GM23248 (cell line): Measurements from ENCODE around the gene WDR93. TPM values are rescaled to one million over a fixed set of nuclear protein-coding genes. Genes with fewer than 3 reads are reported as not detected.

ENCODE experiments used
- DNase-seq: peaks from one replicate; pipeline ENCODE4 v3.0.0-alpha.2; 2015
- H2AFZ ChIP-seq: fragments of 200-600 bp; sonication (generic); 2 replicates; pipeline ENCODE4 v1.6.1; 2016; ENCODE audit warnings: antibody characterized with exemption
- H3F3A ChIP-seq: fragments of 200-600 bp; sonication (generic); 2 replicates; pipeline ENCODE4 v1.6.1; 2016; ENCODE audit warnings: mild to moderate bottlenecking, antibody characterized with exemption, mixed run types; ENCODE audit not compliant: insufficient read depth
- H3K27ac ChIP-seq: fragments of 200-600 bp; sonication (generic); 2 replicates; pipeline ENCODE4 v1.5.1; 2016; ENCODE audit warnings: mild to moderate bottlenecking
- H3K27me3 ChIP-seq: fragments of 200-600 bp; sonication (generic); replicated peaks from 2 replicates; pipeline ENCODE4 v1.6.1; 2016; ENCODE audit warnings: mild to moderate bottlenecking; ENCODE audit not compliant: insufficient read depth
- H3K36me3 ChIP-seq: fragments of 200-600 bp; sonication (generic); 2 replicates; pipeline ENCODE4 v1.6.1; 2016; ENCODE audit warnings: low read depth, mild to moderate bottlenecking
- H3K4me1 ChIP-seq: fragments of 200-600 bp; sonication (generic); 2 replicates; pipeline ENCODE4 v1.6.1; 2016; ENCODE audit warnings: mild to moderate bottlenecking; ENCODE audit not compliant: insufficient read depth
- H3K4me2 ChIP-seq: fragments of 200-600 bp; sonication (generic); one replicate; pipeline ENCODE4 v1.6.1; 2016; ENCODE audit warnings: mild to moderate bottlenecking; ENCODE audit not compliant: unreplicated experiment
- H3K4me3 ChIP-seq: fragments of 200-600 bp; sonication (generic); 2 replicates; pipeline ENCODE4 v1.5.1; 2016; ENCODE audit warnings: mild to moderate bottlenecking
- H3K79me2 ChIP-seq: fragments of 200-600 bp; sonication (generic); 2 replicates; pipeline ENCODE4 v1.6.1; 2016; ENCODE audit warnings: mild to moderate bottlenecking; ENCODE audit not compliant: insufficient read depth
- H3K9ac ChIP-seq: fragments of 200-600 bp; sonication (generic); 2 replicates; pipeline ENCODE4 v1.6.1; 2016; ENCODE audit warnings: mild to moderate bottlenecking
- H3K9me2 ChIP-seq: fragments of 200-600 bp; sonication (generic); 2 replicates; pipeline ENCODE4 v1.6.1; 2016; ENCODE audit warnings: mixed run types, mild to moderate bottlenecking, moderate library complexity; ENCODE audit not compliant: insufficient read depth
- H3K9me3 ChIP-seq: fragments of 200-600 bp; sonication (generic); one replicate; pipeline ENCODE4 v1.6.1; 2017; ENCODE audit warnings: low read depth
- H4K20me1 ChIP-seq: fragments of 200-600 bp; sonication (generic); 2 replicates; pipeline ENCODE4 v1.6.0; 2016; ENCODE audit not compliant: insufficient read depth
- EZH2 ChIP-seq: fragments of 200-600 bp; sonication (generic); IDR thresholded peaks from 2 replicates; pipeline ENCODE4 v1.6.1; 2018; ENCODE audit warnings: antibody characterized with exemption, mild to moderate bottlenecking; ENCODE audit not compliant: insufficient read depth, poor library complexity, severe bottlenecking
- EZH2phosphoT487 ChIP-seq: fragments of 200-600 bp; sonication (generic); IDR thresholded peaks from 2 replicates; pipeline ENCODE4 v1.6.1; 2018; ENCODE audit warnings: antibody characterized with exemption, moderate library complexity, mild to moderate bottlenecking, low read depth; ENCODE audit not compliant: insufficient read depth
- WGBS, 2 experiments: methylation state at CpG; one replicate each; pipeline ENCODE4 v1.1.6; 2015 to 2017; ENCODE audit warnings: low lambda C conversion rate in 2 of 2, low coverage in 1 of 2; ENCODE audit errors: missing lambda C conversion rate in 2 of 2; 5-methylcytosine and 5-hydroxymethylcytosine counted together
- in situ Hi-C: fragments of 300-500 bp; cut with MboI; formaldehyde crosslinking; loops from 2 replicates; pipeline ENCODE4 v1.15.0; 2020
- polyA plus RNA-seq: library from polyadenylated mRNA; unstranded; fragments of >200 nt; fragmentation: Nextera tagmentation; extraction: Ambion mirVana; gene quantifications from 2 replicates; pipeline ENCODE4 v1.2.1, GENCODE V29; 2016
- total RNA-seq: library from RNA; depleted of rRNA; stranded (reverse); fragments of >200 nt; shearing (Covaris generic); gene quantifications from 2 replicates; pipeline ENCODE4 v1.2.3, GENCODE V29; 2014

WDR93 gene
- total and polyA plus RNA-seq, 2 experiments from 2014 or later, result 0.10 TPM; not detected in 1

DNA sequence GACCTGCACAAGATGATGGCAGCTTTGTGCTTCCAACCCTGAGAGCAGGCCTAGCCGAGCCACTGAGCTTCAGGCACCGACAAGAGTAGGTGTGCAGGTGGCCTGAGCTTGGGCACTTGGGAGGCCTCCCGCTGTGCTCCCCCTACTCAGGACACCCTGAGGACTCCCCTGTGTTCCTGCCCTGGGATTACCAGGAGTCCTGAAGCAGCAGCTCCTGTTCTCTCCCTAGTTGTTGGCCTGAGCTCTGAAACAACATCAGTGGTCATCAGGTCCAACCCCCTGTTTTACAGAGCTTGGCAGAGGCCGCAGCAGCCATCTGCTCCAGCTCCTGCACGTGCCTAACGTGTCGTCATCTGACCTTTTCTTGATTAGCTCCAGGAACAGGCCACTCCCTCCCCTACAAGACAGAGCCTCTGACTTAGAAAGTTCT is 77.5 kb downstream of the WDR93 start:
- WGBS, 2 experiments, result 39 to 57% methylated on average over 7 of the region's 7 CpGs
- peak; percentile 72 for DNase-seq

GRCh38 chr15:89769366-89769765 is 78.8 kb downstream of the WDR93 start:
- no peak overlapping the region for H3K4me2 ChIP-seq
- WGBS, 2 experiments, result 93 to 98% methylated on average over 3 of the region's 3 CpGs
- peaks cover 22% of the 10 kb centered on the region for H3K4me1 ChIP-seq
- no peak for TF ChIP-seq EZH2phosphoT487
- no peaks in the 10 kb centered on the region for H3K9me3 ChIP-seq
- H3K4me3 ChIP-seq, result no peak overlapping the region
- no peak overlapping the region for H2AFZ ChIP-seq
- no peak overlapping the region for H3K27ac ChIP-seq
- no peaks in the 10 kb centered on the region for H4K20me1 ChIP-seq
- H3K27me3 ChIP-seq, result no peaks in the 10 kb centered on the region
- no peak overlapping the region for H3K9ac ChIP-seq
- H3K36me3 ChIP-seq, result no peaks in the 10 kb centered on the region
- H3K9me2 ChIP-seq, result no peaks in the 10 kb centered on the region
- no peak for DNase-seq
- peaks cover 10% of the 10 kb centered on the region; the same call in 1 of the 2 replicates for H3F3A ChIP-seq
- in situ Hi-C loops, result loop anchor here (25.0 kb wide), 1 partner anchor 293 kb away; no protein-coding TSS in a partner anchor
- no peaks in the 10 kb centered on the region for H3K79me2 ChIP-seq

More for the DNA sequence above, 77.5 kb downstream of the WDR93 start:
- Histone ChIP-seq H3K4me3 (no peak overlapping the region), H3K4me2 (no peak overlapping the region), H3K27ac (no peak overlapping the region), H3F3A (peaks cover 10% of the 10 kb centered on the region; the same call in 1 of the 2 replicates), H3K79me2 (no peaks in the 10 kb centered on the region), H3K9ac (no peak overlapping the region), H2AFZ (no peak overlapping the region), H3K9me3 (no peaks in the 10 kb centered on the region), H3K9me2 (no peaks in the 10 kb centered on the region), H3K27me3 (no peaks in the 10 kb centered on the region), H3K4me1 (peaks cover 19% of the 10 kb centered on the region), H4K20me1 (no peaks in the 10 kb centered on the region), H3K36me3 (no peaks in the 10 kb centered on the region)
- in situ Hi-C loops, result loop anchor here (25.0 kb wide), 1 partner anchor 294 kb away; no protein-coding TSS in a partner anchor
- TF ChIP-seq EZH2, result no peak
- no peak for TF ChIP-seq EZH2phosphoT487

GRCh38 chr15:89770041-89770440 is 79.4 kb downstream of the WDR93 start:
- H3K9me2 ChIP-seq, result no peaks in the 10 kb centered on the region
- H3K79me2 ChIP-seq, result no peaks in the 10 kb centered on the region
- peak; percentile 69 for DNase-seq
- H3K36me3 ChIP-seq, result no peaks in the 10 kb centered on the region
- H2AFZ ChIP-seq, result 0 out of 2 replicates have a peak overlapping the region, but pooled peaks have one; percentile 1
- TF ChIP-seq EZH2phosphoT487 (no peak), EZH2 (no peak)
- H3K9me3 ChIP-seq, result no peaks in the 10 kb centered on the region
- H3K9ac ChIP-seq, result no peak overlapping the region
- in situ Hi-C loops, result loop anchor here (25.0 kb wide), 1 partner anchor 292 kb away; no protein-coding TSS in a partner anchor
- H3K27ac ChIP-seq, result peak overlapping the region; percentile 32; the same call in 1 of the 2 replicates
- 61 to 67% methylated on average over 3 of the region's 3 CpGs for WGBS, 2 experiments
- H3K27me3 ChIP-seq, result no peaks in the 10 kb centered on the region
- no peaks in the 10 kb centered on the region for H4K20me1 ChIP-seq
- H3F3A ChIP-seq, result peaks cover 10% of the 10 kb centered on the region; the same call in 1 of the 2 replicates
- peaks cover 22% of the 10 kb centered on the region for H3K4me1 ChIP-seq
- H3K4me3 ChIP-seq, result no peak overlapping the region
- H3K4me2 ChIP-seq, result no peak overlapping the region

DNA sequence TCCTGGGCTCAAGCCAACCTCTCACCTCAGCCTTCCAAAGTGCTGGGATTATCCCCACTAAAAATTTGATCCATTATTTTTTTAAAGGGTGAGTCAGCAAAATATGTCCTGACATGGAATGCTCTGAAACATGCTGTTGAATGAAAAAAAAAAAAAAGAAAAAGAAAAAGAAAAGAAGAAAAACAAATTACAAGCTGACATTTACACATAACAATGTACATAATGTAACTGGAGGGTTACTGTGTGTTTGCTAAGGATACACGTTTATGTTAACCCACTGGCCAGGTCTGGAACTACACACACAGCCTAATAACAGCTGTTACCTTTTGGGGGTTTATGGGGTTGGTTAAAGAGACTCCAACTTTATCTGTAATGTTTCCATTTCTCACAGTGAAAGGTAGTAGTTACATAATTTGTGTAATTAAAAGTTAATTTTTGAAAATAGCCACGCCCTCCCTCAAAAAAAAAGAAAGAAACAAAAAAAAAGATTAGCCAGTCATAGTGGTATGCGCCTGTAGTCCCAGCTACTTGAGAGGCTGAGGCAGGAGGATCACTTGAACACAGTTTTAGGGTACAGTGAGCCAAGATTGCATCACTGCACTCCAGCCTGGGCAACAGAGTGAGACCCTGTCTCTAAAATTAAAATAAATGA is 82.4 kb downstream of the WDR93 start:
- Histone ChIP-seq H3K4me1 (peaks cover 22% of the 10 kb centered on the region), H3K36me3 (no peaks in the 10 kb centered on the region), H3K27me3 (no peaks in the 10 kb centered on the region), H3K9me3 (no peaks in the 10 kb centered on the region), H3K79me2 (no peaks in the 10 kb centered on the region), H2AFZ (peak overlapping the region; percentile 63; the same call in 1 of the 2 replicates), H4K20me1 (no peaks in the 10 kb centered on the region), H3K4me3 (no peak overlapping the region), H3F3A (peaks cover 10% of the 10 kb centered on the region; the same call in 1 of the 2 replicates), H3K27ac (no peak overlapping the region), H3K4me2 (no peak overlapping the region), H3K9me2 (no peaks in the 10 kb centered on the region), H3K9ac (no peak overlapping the region)
- peak; percentile 42 for DNase-seq
- in situ Hi-C loops, result loop anchor here (25.0 kb wide), 1 partner anchor 289 kb away; no protein-coding TSS in a partner anchor
- WGBS, 2 experiments, result 66 to 69% methylated on average over 3 of the region's 3 CpGs
- TF ChIP-seq EZH2phosphoT487, result no peak
- TF ChIP-seq EZH2, result no peak
